GM19467 (cell line): ENCODE measurements around the gene COQ10A.

ENCODE experiments used
- ATAC-seq: cut with Tn5 transposase; IDR thresholded peaks from one replicate; pipeline ENCODE4 v1.9.1; 2021; ENCODE audit warnings: mild to moderate bottlenecking, moderate library complexity; ENCODE audit not compliant: unreplicated experiment

Gene COQ10A

DNA sequence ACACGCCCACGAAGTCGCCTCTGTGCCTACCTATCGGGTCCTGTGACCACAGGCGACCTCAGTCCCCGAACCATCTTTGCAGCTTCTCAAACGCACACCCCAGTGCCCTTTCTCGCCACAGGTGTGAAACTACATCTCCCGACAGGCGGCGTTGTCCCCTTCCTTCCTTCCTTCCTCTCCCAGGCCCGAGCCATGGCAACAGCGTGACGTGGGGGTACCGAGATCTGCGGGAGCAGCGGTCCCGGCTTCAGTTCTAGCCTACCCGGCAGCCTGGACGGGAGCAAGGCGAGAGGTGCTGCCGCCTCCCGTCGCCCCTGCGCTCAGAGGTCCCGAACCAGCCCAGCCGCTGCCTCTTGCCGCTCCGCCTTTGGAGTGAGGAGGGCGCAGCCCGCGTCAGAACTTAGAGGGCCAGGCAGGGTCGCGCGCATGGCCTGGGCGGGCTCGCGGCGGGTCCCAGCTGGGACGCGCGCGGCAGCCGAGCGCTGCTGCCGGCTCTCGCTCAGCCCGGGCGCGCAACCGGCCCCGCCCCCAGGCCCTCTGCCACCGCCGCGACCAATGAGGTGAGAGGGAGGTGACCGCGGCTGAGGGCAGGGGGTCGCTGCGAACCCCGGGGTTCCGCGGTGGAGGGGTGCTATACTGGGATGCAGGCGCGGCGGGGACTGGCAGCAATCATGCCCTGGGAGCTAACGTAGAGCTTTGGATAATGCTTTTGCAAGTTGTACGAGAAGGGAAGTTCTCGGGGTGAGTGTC is at the start of gene COQ10A:
TSS of gene COQ10A (plus strand) at position 250 of the 750 bp plus-strand sequence. CDS start at position 427, 177 bp downstream.
- ATAC-seq = peak; percentile 81

DNA sequence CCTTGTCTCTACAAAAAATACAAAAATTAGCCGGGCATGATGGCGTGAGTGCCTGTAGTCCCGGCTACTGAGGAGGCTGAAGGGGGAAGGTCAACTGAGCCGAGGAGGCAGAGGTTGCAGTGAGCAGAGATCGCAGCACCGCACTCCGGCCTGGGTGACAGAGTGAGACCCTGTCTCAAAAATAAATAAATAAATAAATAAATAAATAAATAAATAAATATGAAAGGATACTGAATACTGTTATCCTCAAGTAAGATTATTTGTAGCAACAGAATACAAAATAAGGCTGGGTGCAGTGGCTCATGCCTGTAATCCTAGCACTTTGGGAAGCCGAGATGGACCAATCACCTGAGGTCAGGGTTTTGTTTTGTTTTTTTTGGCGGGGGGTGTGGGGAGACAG is 46.9 kb upstream of the COQ10A start:
- no peak for ATAC-seq

DNA sequence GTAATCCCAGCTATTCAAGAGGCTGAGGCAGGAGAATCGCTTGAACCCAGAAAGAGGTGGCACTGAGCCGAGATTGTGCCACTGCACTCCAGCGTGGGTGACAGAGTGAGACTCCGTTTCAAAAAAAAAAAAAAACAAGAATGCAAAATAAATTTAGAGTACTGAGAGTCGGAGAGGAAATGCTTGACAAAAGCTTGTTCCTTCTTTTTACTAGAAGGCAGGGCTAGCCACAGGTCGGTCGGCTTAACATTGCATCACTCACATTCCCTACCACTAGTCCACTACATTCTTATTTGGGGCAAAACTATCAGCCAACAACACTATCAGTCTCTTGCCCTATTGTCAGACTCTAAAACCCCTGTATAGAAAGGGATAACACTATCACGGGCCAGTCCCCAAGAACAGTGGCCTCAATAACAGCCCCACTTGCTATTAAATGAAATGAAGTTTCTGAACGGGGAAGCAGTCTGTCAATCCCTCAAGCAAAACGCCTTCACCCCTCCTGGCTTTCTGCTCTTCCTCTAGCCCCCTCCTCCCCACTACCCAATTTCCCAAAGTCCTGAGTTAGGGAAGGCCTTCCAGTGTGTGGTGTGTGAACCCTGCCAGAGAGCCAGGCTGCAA is 46.0 kb upstream of the COQ10A start:
- ATAC-seq = no peak

GRCh38 chr12:56221232-56221756 is 45.4 kb upstream of the COQ10A start:
- peak; percentile 24 for ATAC-seq

- peak; percentile 72 for ATAC-seq
Observed at GRCh38 chr12:56221757-56222530, 44.8 kb upstream of the COQ10A start, which contains the start of gene RNF41. Gene RNF41 (minus strand): TSS chr12:56221922. CDS start chr12:56214047, 7,875 bp downstream.

DNA sequence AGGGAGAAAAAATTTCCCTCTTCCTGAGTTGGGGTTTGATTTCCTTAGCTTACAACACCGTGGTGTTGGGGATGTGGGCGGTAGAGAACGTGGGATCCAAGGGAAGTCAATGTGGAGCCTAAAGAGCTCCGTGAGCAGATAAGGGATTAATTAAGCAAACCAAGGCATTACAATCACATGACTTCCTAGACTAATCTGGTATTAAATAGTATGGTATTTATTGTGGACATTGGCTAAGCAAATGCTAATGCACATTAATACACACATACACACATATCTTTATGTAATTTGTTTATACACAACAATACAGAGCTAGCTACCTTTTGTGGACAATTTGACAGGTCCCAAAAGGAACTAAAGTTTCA is 44.2 kb upstream of the COQ10A start:
- ATAC-seq = no peak

GRCh38 chr12:56223571-56224101 is 43.1 kb upstream of the COQ10A start:
- no peak for ATAC-seq

DNA sequence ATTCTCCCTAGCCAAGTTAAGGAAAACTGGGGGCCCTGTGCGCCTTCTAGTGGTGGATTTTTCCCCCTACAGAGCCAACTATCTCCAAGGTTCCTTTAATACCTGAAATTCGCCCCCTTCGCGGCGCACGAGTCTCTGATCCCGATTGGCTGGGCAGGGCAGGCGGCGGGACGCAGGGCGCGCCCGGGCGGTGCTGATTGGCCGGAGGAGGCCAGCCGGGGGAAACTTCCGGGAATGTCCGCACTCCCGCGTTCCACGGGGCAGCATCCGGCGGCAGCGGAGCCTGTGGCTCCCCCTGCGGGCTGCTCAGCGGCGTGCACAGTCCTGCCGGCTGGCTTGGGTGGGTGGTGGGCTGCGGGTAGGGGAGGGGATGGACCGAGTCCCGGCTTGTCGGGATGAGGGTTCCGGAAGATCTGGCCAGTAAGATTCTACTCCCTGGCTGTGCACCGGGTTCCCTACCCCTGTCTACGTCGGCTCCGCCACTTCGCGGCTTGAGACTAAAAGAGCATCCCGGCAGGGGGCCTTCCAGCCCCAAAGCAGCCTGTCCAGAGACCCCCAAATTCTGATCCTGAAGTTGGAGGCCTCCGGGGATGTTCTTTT is 42.5 kb upstream of the COQ10A start, which contains the start of gene NABP2:
TSS of gene NABP2 (plus strand) at position 241 of the 600 bp plus-strand sequence. CDS start 515 bp downstream, outside the sequence.
- ATAC-seq = peak; percentile 68

GRCh38 chr12:56224954-56225353 is 41.8 kb upstream of the COQ10A start:
- ATAC-seq = no peak

- ATAC-seq = no peak
Observed at GRCh38 chr12:56229082-56229481, 37.7 kb upstream of the COQ10A start.

DNA sequence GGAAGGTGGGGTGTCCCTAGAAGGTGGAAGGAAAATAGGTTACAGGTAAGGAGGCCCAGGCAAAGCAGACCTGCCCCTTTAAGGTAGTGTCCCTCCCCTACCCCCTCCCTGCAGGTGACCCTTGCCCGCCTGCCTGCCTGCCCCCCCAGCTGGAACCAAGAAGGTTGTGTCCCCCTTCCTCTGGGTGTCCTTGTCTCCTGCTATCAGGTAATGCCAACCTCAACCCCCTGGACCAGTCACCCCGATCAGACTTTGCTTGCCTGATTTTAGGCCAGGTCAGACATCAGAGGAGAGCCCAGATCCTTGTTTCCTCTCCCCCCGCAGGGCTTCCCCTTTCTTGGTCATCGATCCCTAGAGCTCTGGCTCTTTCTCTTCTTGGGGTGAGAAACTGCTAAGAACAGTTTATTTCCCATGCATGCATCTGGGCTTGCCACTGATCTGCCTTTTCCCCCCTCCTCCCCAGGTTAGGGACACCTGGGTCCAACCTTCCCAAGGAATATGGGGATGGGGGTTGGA is 36.8 kb upstream of the COQ10A start, which contains the start of gene SLC39A5:
TSS of gene SLC39A5 (plus strand) at position 136 of the 516 bp plus-strand sequence. CDS start 1,224 bp downstream, outside the sequence.
- ATAC-seq = no peak

DNA sequence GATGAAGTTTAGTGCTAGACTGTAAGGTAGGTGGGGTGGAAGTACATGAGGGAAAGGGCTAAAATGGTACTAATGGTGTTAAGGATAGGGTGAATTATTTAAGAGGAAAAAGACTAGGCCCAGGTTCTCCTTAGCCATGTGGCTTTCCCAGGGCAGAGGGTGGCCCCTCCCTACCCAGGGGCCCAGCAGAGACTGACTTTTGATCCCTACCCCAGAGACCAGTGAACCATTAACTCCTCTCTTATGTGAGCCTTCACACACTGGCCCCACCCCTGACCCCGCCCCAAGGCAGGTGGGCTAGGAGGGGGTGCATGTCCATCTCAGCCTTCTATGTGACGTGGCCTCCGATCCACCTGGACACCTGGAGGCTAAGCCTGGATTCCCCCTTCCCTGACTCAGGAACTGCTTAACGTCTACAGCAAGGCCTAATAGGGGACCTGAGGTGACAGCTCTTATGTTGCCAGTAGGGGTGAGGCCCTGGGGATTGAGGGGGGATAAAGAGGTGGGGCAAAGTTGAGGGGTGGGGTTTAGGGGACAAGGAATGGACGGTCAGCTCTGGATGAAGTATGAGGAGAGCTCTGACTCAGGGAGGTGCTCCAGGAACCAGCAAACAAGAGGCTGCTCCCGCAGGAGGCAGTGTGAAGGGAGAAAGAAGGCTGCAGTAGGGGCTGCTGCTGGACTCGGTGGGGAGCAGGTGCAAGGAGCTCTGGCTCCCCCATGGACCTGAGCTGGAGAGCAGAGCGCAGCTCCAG is 36.1 kb upstream of the COQ10A start:
- ATAC-seq = no peak

DNA sequence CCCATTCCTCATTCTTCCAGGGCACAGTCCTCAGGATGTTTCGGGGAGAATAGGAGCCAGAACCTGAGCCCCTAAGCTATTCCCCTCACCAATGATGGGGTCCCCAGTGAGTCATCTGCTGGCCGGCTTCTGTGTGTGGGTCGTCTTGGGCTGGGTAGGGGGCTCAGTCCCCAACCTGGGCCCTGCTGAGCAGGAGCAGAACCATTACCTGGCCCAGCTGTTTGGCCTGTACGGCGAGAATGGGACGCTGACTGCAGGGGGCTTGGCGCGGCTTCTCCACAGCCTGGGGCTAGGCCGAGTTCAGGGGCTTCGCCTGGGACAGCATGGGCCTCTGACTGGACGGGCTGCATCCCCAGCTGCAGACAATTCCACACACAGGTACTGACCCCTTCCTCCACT is 35.6 kb upstream of the COQ10A start:
- no peak for ATAC-seq

DNA sequence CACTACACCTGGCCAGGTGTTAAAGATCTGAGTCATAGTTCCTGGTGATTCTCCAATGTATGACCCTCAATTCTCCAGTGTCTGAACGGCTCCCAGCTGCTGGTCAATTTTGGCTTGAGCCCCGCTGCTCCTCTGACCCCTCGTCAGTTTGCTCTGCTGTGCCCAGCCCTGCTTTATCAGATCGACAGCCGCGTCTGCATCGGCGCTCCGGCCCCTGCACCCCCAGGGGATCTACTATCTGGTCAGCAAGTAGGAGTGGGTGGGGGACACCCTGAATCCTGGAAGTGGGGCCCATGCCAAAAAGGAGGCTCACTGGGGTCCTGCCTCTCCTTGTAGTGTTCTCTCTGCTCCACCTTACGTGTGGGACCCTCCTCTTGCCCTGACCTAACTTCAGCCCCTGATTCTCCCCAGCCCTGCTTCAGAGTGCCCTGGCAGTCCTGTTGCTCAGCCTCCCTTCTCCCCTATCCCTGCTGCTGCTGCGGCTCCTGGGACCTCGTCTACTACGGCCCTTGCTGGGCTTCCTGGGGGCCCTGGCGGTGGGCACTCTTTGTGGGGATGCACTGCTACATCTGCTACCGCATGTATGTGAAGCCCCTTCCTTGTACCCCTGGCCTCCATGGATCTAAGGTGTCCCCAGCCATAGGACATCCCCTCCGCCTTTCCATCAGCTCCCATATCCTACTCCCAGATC is 31.9 kb upstream of the COQ10A start:
- no peak for ATAC-seq

GRCh38 chr12:56236091-56236490 is 30.7 kb upstream of the COQ10A start:
- ATAC-seq = no peak

DNA sequence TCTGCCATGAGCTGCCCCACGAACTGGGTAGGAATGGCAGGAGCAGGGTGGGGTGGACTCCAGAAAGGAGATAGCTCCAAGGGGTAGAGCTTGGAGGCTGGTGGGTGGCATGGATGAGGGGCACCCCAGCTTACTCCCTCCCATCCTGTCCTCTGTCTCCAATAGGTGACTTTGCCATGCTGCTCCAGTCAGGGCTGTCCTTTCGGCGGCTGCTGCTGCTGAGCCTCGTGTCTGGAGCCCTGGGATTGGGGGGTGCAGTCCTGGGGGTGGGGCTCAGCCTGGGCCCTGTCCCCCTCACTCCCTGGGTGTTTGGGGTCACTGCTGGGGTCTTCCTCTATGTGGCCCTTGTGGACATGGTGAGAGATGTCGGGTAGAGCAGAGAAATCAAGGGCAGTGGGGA is 29.8 kb upstream of the COQ10A start:
- no peak for ATAC-seq

GRCh38 chr12:56237552-56237951 is 29.2 kb upstream of the COQ10A start:
- ATAC-seq = no peak

GRCh38 chr12:56241424-56242303 is 25.1 kb upstream of the COQ10A start:
- no peak for ATAC-seq
